ENCODE data around the gene KCNMB3.

DNA sequence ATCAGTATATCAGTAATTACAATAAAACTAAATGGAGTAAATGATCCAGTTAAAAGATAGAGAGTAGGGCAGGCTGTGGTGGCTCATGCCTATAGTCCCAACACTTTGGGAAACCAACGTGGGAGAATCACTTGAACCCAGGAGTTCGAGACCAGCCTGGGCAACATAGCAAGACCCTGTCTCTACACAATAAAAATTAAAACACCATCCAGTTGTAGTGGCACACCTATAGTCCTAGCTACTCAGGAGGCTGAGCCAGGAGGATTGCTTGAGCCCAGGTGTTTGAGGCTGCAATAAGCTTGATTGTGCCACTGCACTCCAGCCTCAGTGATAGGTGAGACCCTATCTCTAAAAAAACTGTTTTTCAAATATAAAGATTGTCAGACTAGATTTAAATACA, 5.9 kb upstream of the KCNMB3 start:
- TF ChIP-seq, protein P1, sequence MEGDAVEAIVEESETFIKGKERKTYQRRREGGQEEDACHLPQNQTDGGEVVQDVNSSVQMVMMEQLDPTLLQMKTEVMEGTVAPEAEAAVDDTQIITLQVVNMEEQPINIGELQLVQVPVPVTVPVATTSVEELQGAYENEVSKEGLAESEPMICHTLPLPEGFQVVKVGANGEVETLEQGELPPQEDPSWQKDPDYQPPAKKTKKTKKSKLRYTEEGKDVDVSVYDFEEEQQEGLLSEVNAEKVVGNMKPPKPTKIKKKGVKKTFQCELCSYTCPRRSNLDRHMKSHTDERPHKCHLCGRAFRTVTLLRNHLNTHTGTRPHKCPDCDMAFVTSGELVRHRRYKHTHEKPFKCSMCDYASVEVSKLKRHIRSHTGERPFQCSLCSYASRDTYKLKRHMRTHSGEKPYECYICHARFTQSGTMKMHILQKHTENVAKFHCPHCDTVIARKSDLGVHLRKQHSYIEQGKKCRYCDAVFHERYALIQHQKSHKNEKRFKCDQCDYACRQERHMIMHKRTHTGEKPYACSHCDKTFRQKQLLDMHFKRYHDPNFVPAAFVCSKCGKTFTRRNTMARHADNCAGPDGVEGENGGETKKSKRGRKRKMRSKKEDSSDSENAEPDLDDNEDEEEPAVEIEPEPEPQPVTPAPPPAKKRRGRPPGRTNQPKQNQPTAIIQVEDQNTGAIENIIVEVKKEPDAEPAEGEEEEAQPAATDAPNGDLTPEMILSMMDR (IDR thresholded peaks at IDR 0.05; ENCODE audit: borderline replicate concordance, extremely low read depth, low read length, poor library complexity, severe bottlenecking), result no peak
- no peak for TF ChIP-seq EZH2 (IDR thresholded peaks at IDR 0.05; ENCODE audit: borderline replicate concordance, low read depth, low read length, severe bottlenecking)

Data from DND-41 (cell line).